GM12892 (cell line): Measurements from ENCODE around the gene TMEM184A.

Experiments
- POLR2A ChIP-seq: IDR thresholded peaks from 2 replicates; pipeline ENCODE4 v1.6.1; 2011; ENCODE audit warnings: low read depth, low read length, control low read depth
- POLR2AphosphoS5 ChIP-seq: IDR thresholded peaks from 2 replicates; pipeline ENCODE4 v1.6.1; 2011; ENCODE audit warnings: low read depth, low read length, control low read depth
- TAF1 ChIP-seq: IDR thresholded peaks from 2 replicates; pipeline ENCODE4 v1.6.1; 2011; ENCODE audit warnings: low read depth, mild to moderate bottlenecking, control low read depth, low read length, borderline replicate concordance

- TF ChIP-seq POLR2A (no peak), TAF1 (no peak), POLR2AphosphoS5 (no peak)
Measured at GRCh38 chr7:1550005-1550845, 5.8 kb downstream of the TMEM184A start.
